ENCODE data around the gene HSBP1. TPM values are rescaled to one million over a fixed set of nuclear protein-coding genes. Genes with fewer than 3 reads are reported as not detected.

Gene HSBP1
- 119 and 128 TPM in 2 replicates for total RNA-seq

DNA sequence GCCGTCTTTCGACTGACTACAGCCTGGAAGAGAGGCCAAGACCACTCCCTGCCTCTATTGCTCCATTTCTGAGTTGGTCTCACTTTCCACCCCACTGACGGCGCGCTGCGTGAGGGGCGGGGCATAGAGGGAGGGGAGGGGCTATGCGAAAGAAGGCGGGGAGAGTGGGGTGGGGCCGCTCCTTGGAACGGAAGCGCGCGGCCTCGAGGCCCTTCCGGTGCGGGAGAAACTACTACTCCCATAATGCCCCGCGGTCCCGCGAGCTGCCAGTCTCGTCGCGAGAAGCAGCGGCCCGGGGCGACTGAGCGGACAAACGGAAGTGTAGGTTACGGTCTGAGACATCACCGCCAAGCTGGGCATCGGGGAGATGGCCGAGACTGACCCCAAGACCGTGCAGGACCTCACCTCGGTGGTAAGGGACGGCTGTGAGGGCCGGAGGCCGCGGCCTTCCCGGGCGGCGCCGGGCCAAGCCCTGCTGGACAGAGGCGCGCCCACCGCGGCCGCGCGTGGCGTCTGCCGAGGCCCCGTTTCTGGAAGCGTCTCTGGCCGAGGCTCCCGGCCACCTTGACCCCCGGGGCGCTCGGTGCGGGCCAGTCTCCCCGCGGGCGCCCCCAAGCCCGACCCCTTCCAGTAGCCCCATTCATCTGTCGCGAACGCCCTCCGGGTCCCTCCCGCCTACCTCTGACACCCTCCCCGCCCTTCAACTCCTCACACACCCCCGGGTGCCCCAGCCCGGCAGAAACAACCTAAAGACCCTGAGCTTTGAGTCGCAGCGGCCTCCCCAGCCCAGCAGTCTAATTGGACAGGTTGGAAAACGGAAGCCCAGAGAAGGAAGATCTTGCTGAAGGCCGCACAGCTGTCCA, at the start of gene HSBP1:
HSBP1 (plus strand) TSS at position 269 of the 863 bp plus-strand sequence; CDS start at position 368, 99 bp downstream.
- Mint-ChIP-seq H3K9me3 (peaks cover 4% of the 10 kb centered on the region), H3K4me3 (peak within 1 kb of the TSS; percentile 90), H3K36me3 (ENCODE audit: low read depth) (peaks cover 25% of the 10 kb centered on the region), H3K4me1 (peaks cover 27% of the 10 kb centered on the region), H3K27me3 (peaks cover 9% of the 10 kb centered on the region), H3K27ac (peak within 1 kb of the TSS; percentile 94)
- DNase-seq, result peak; percentile 98
- intact Hi-C loops (cut with micrococcal nuclease), result loop anchor here (1.0 kb wide), 1 partner anchor 91 kb away; the partner anchor contains the start of gene MLYCD

- no peaks in the 10 kb centered on the region for H3K36me3 Mint-ChIP-seq (ENCODE audit: low read depth)
- no peaks in the 10 kb centered on the region for H3K4me1 Mint-ChIP-seq
- intact Hi-C loops (cut with micrococcal nuclease), result no loop called here
- no peak overlapping the region for H3K4me3 Mint-ChIP-seq
- no peak for DNase-seq
- H3K27ac Mint-ChIP-seq, result no peak overlapping the region
- H3K9me3 Mint-ChIP-seq, result peaks cover 5% of the 10 kb centered on the region
- H3K27me3 Mint-ChIP-seq, result no peaks in the 10 kb centered on the region
Measured at GRCh38 chr16:83762141-83762991, 45.4 kb upstream of the HSBP1 start.

GRCh38 chr16:83762992-83763358, 44.8 kb upstream of the HSBP1 start:
- Mint-ChIP-seq H3K9me3 (peaks cover 5% of the 10 kb centered on the region), H3K27me3 (no peaks in the 10 kb centered on the region), H3K27ac (no peak overlapping the region), H3K4me3 (no peak overlapping the region), H3K36me3 (ENCODE audit: low read depth) (no peaks in the 10 kb centered on the region), H3K4me1 (no peaks in the 10 kb centered on the region)
- DNase-seq, result no peak
- intact Hi-C loops (cut with micrococcal nuclease), result no loop called here

- Mint-ChIP-seq H3K4me1 (no peaks in the 10 kb centered on the region), H3K36me3 (ENCODE audit: low read depth) (no peaks in the 10 kb centered on the region), H3K27me3 (no peaks in the 10 kb centered on the region), H3K27ac (no peak overlapping the region), H3K9me3 (no peaks in the 10 kb centered on the region), H3K4me3 (no peak overlapping the region)
- intact Hi-C loops (cut with micrococcal nuclease), result no loop called here
- no peak for DNase-seq
Measured at GRCh38 chr16:83768986-83769385, 38.8 kb upstream of the HSBP1 start.

GRCh38 chr16:83769397-83770008, 38.3 kb upstream of the HSBP1 start:
- intact Hi-C loops (cut with micrococcal nuclease), result no loop called here
- Mint-ChIP-seq H3K9me3 (no peaks in the 10 kb centered on the region), H3K36me3 (ENCODE audit: low read depth) (no peaks in the 10 kb centered on the region), H3K4me3 (no peak overlapping the region), H3K27me3 (no peaks in the 10 kb centered on the region), H3K4me1 (no peaks in the 10 kb centered on the region), H3K27ac (no peak overlapping the region)
- DNase-seq, result no peak

- Mint-ChIP-seq H3K4me3 (no peak overlapping the region), H3K27me3 (peaks cover 2% of the 10 kb centered on the region), H3K27ac (no peak overlapping the region), H3K9me3 (no peaks in the 10 kb centered on the region), H3K4me1 (no peaks in the 10 kb centered on the region), H3K36me3 (ENCODE audit: low read depth) (no peaks in the 10 kb centered on the region)
- intact Hi-C loops (cut with micrococcal nuclease), result no loop called here
- DNase-seq, result no peak
Measured at GRCh38 chr16:83771306-83771942, 36.4 kb upstream of the HSBP1 start.

DNA sequence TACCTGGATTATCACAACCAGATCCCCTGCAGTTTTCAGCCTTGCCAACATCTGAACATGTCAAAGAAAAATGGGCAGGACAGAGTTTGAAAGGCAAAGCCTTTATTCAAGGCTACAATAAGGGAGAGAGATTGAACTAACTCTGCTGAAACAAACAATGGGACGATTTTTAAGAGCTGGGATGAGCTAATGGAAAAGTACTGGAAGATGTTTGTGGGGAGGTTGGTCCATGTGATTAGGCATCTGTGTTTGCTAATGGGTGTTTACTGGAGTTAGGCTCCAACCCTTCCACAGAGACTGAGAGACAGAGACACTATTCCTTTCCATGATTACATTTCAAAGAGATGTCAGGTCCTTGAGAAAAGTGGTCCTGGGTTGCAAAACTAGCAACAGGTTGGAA, 35.0 kb upstream of the HSBP1 start:
- Mint-ChIP-seq H3K36me3 (ENCODE audit: low read depth) (no peaks in the 10 kb centered on the region), H3K27ac (no peak overlapping the region), H3K9me3 (no peaks in the 10 kb centered on the region), H3K27me3 (peaks cover 2% of the 10 kb centered on the region), H3K4me3 (no peak overlapping the region), H3K4me1 (no peaks in the 10 kb centered on the region)
- no peak for DNase-seq
- intact Hi-C loops (cut with micrococcal nuclease), result no loop called here

- intact Hi-C loops (cut with micrococcal nuclease), result no loop called here
Measured at GRCh38 chr16:83774066-83774465, 33.7 kb upstream of the HSBP1 start.

DNA sequence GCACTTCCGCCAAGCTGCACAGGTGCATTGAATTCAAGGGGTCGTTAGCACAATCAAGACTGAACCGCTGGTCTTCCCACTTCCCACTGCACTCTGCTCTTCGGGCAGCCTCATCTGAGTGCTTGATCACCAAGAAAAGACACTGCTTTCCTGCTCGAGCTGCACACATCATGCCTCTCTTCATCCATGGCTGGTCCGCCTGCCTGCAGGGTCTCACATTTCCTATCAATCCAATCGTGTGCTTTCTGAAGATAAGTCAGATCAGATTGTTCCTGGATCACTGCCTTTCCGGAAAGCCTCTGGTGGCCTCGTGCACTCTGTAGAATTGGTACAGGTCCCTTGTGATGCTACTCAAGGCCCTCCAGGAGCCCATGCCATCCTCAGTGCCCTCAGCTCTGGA, 30.8 kb upstream of the HSBP1 start:
- no peak overlapping the region for H3K4me3 Mint-ChIP-seq
- H3K4me1 Mint-ChIP-seq, result no peaks in the 10 kb centered on the region
- H3K36me3 Mint-ChIP-seq (ENCODE audit: low read depth), result no peaks in the 10 kb centered on the region
- DNase-seq, result no peak
- H3K27ac Mint-ChIP-seq, result no peak overlapping the region
- intact Hi-C loops (cut with micrococcal nuclease), result no loop called here
- H3K9me3 Mint-ChIP-seq, result no peaks in the 10 kb centered on the region
- peaks cover 6% of the 10 kb centered on the region for H3K27me3 Mint-ChIP-seq

More at GRCh38 chr16:83774066-83774465, 33.7 kb upstream of the HSBP1 start:
- H3K36me3 Mint-ChIP-seq (ENCODE audit: low read depth), result no peaks in the 10 kb centered on the region
- H3K4me3 Mint-ChIP-seq, result no peak overlapping the region
- H3K27me3 Mint-ChIP-seq, result peaks cover 2% of the 10 kb centered on the region
- H3K4me1 Mint-ChIP-seq, result no peaks in the 10 kb centered on the region
- no peaks in the 10 kb centered on the region for H3K9me3 Mint-ChIP-seq
- H3K27ac Mint-ChIP-seq, result no peak overlapping the region
- no peak for DNase-seq

- H3K4me1 Mint-ChIP-seq, result no peaks in the 10 kb centered on the region
- H3K36me3 Mint-ChIP-seq (ENCODE audit: low read depth), result no peaks in the 10 kb centered on the region
- H3K27ac Mint-ChIP-seq, result no peak overlapping the region
- no peak overlapping the region for H3K4me3 Mint-ChIP-seq
- no peak for DNase-seq
- H3K9me3 Mint-ChIP-seq, result no peaks in the 10 kb centered on the region
- peaks cover 8% of the 10 kb centered on the region for H3K27me3 Mint-ChIP-seq
- intact Hi-C loops (cut with micrococcal nuclease), result no loop called here
Measured at GRCh38 chr16:83779886-83780285, 27.9 kb upstream of the HSBP1 start.

DNA sequence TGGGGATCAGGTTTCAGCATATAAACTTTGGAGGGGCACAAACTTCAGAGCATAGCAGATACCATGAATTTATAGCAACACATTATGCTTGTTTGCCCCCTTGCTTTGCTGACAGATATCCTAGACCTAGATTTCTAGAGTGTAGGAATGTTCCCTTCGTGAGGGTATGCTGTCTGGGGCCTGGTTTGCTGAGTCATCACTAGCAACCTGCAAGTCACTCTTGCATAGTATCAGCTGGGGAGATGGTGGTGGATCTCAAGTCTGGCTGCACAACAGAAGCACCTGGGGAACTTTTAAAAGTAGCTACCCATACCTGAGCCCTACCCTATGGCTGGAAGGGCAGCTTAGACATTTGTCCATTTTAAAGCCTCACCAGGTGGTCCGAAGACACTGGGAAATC, 22.3 kb upstream of the HSBP1 start:
- H3K4me1 Mint-ChIP-seq, result no peaks in the 10 kb centered on the region
- H3K27me3 Mint-ChIP-seq, result peaks cover 2% of the 10 kb centered on the region
- intact Hi-C loops (cut with micrococcal nuclease), result no loop called here
- H3K36me3 Mint-ChIP-seq (ENCODE audit: low read depth), result no peaks in the 10 kb centered on the region
- no peak for DNase-seq
- H3K9me3 Mint-ChIP-seq, result no peaks in the 10 kb centered on the region
- H3K27ac Mint-ChIP-seq, result no peak overlapping the region
- H3K4me3 Mint-ChIP-seq, result no peak overlapping the region

DNA sequence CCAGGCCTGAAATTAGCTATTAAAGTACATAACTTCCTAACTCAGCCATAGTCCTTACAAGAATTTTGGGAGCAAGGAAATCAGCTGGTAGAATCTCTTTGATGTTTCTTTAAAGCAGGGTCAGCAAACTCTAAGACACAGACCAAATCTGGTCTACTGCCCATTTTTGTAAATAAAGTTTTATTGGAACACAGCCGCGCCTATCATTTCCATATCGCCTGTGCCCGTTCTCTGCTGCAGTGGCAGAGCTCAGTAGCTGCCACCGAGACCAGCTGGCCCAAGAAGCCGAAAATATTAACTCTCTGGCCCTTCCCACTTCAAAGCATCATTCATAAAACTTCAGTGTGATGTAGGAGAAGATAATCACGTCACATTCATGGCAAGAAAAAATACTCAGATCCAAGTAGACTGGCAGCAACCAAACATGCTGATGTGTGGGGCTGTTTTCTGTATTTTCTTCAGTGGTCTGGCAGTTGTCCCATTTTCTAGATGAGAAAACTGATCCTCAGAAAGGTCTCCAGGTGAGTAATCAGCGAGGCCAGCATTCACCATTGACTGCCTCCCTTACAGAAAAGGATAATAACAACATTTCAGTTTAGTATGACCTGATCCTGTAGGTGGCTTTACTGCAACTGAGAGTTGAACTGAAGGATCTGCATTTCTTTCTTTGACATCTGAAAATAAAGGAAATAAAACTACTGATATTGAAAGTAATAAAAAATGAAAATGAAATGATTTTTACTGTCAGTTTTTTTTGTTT, 18.0 kb upstream of the HSBP1 start:
- intact Hi-C loops (cut with micrococcal nuclease), result no loop called here
- H3K36me3 Mint-ChIP-seq (ENCODE audit: low read depth), result no peaks in the 10 kb centered on the region

DNA sequence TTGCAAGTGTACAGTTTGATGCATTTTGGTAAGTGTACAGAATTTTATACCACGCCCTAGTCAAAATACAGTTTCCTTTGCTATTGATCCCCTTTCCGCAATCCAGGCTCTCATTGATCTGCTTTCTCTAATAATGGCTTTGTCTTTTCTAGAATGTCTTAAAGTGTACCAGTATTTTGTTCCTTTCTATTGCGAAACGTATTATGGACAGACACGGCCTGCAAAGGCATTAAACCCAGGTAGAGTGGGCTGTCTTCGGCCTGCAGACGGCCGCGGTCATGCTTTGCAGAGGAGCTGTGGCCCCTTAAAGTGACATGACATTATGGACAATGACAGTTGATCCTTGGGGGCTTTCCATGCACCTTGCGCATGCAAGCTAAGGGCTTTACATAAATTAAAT, 15.9 kb upstream of the HSBP1 start:
- Mint-ChIP-seq H3K27me3 (peaks cover 5% of the 10 kb centered on the region), H3K27ac (no peak overlapping the region), H3K9me3 (no peaks in the 10 kb centered on the region), H3K4me1 (peaks cover 4% of the 10 kb centered on the region), H3K36me3 (ENCODE audit: low read depth) (no peaks in the 10 kb centered on the region), H3K4me3 (no peak overlapping the region)
- no peak for DNase-seq
- intact Hi-C loops (cut with micrococcal nuclease), result no loop called here

More for the DNA sequence above, 18.0 kb upstream of the HSBP1 start:
- Mint-ChIP-seq H3K4me3 (no peak overlapping the region), H3K27me3 (no peaks in the 10 kb centered on the region), H3K9me3 (no peaks in the 10 kb centered on the region), H3K4me1 (peaks cover 4% of the 10 kb centered on the region), H3K27ac (no peak overlapping the region)
- DNase-seq, result no peak
